ENCODE measurements around the gene CCDC92B.
A peak's percentile ranks its signal among the peaks of the same experiment; 100 is the strongest.

CCDC92B gene

DNA sequence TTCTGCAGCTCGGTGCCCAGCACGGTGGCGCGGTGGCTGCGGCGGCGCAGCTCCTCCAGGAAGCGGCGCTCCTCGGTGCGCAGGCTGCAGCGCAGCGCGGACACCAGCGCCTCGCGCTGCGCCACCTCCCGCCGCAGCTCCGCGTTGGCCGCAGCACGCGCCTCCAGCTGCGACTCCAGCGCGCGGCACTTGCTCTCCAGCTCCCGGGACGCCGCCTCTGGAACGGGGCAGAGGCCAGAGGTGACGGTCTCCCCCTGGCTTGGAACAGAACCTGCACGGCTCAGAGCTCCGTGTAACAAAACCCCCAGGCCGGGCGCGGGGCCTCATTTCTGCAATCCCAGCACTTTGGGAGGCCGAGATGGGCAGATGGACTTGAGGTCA lies 24.7 kb downstream of the CCDC92B start:
- H3K4me3 ChIP-seq (ENCODE audit: low read depth, low read length) = peak overlapping the region; percentile 64
- no peak overlapping the region for H4K91ac ChIP-seq (ENCODE audit: low read depth, low read length)
- H4K8ac ChIP-seq (ENCODE audit: low read depth, low read length) = no peak overlapping the region
- no peak overlapping the region for H2BK12ac ChIP-seq (ENCODE audit: low read length)
- H2AK5ac ChIP-seq (ENCODE audit: low read length) = no peak overlapping the region
- H3K9me3 ChIP-seq (ENCODE audit: insufficient read depth, low read depth, low read length) = peaks cover 2% of the 10 kb centered on the region
- no peak overlapping the region for H3K23ac ChIP-seq (ENCODE audit: low read length)
- no peak overlapping the region for H3K18ac ChIP-seq (ENCODE audit: low read length)
- H2AFZ ChIP-seq (ENCODE audit: insufficient read depth, low read length, poor library complexity) = no peak overlapping the region
- no peak overlapping the region for H4K12ac ChIP-seq (ENCODE audit: low read depth, low read length)
- no CpG with 5 or more reads among the region's 40 CpGs for WGBS (ENCODE audit: extremely low coverage, insufficient coverage, insufficient read length)
- no peak overlapping the region for H2BK120ac ChIP-seq (ENCODE audit: insufficient read depth, low read length, poor library complexity)
- peak overlapping the region; percentile 86 for H3K4me2 ChIP-seq (ENCODE audit: low read length)
- H3K4ac ChIP-seq (ENCODE audit: low read depth, low read length) = no peak overlapping the region
- no peak overlapping the region for H3K14ac ChIP-seq (ENCODE audit: low read length)
- no peak overlapping the region for H3K9ac ChIP-seq (ENCODE audit: low read length)
- H2BK5ac ChIP-seq (ENCODE audit: low read depth, low read length, poor library complexity) = no peak overlapping the region
- DNase-seq = peak; percentile 31 to 57
- H3K79me1 ChIP-seq (ENCODE audit: low read length) = peaks cover 4% of the 10 kb centered on the region
- no peak overlapping the region for H3K27ac ChIP-seq (ENCODE audit: low read depth, low read length)
- H3K36me3 ChIP-seq (ENCODE audit: control insufficient read depth in 1 of 2, insufficient read depth in 2 of 2, low read length in 2 of 2) = no peaks in the 10 kb centered on the region
- peaks cover 3% of the 10 kb centered on the region for H3K27me3 ChIP-seq (ENCODE audit: insufficient read depth, low read length)
- peaks cover 8 to 14% of the 10 kb centered on the region in 2 experiments for H3K4me1 ChIP-seq (ENCODE audit: control insufficient read depth in 1 of 2, insufficient read depth in 2 of 2, low read length in 2 of 2)
- H3K79me2 ChIP-seq (ENCODE audit: control insufficient read depth, insufficient read depth, low read length, poor library complexity) = no peaks in the 10 kb centered on the region

GRCh38 chr17:2723997-2724783 lies 25.3 kb downstream of the CCDC92B start:
- no CpG with 5 or more reads among the region's 98 CpGs for WGBS (ENCODE audit: extremely low coverage, insufficient coverage, insufficient read length)
- peak overlapping the region; percentile 22 for H3K14ac ChIP-seq (ENCODE audit: low read length)

DNA sequence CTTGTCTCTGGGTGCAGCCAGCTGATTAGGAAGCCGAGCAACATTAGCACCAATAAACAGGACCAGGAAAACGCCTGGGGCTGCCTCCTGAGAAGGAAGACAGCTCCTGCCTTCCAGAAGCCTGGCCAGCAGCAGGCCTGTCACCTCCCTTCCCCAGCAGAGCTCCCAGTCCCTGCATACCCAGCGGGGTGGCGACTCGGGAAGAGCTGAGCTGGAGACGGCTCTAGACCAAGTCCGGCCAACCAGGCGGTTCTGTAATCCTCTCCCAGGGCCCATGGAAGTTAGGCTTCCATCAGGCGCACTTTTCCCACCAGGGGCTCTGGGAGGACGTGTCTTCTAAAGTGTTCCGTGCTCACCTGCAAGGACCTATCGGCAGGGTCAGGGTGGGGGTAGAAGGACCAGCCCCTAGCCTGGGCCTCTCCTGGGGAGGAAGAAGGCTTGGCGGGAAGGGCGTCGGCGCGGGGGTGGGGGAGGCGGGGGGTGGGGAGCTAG lies 25.9 kb downstream of the CCDC92B start:
- Histone ChIP-seq H3K4me2 (ENCODE audit: low read length) (peak overlapping the region; percentile 86), H3K18ac (ENCODE audit: low read length) (no peak overlapping the region), H3K27me3 (ENCODE audit: insufficient read depth, low read length) (peaks cover 3% of the 10 kb centered on the region), H3K79me1 (ENCODE audit: low read length) (peaks cover 4% of the 10 kb centered on the region), H2BK5ac (ENCODE audit: low read depth, low read length, poor library complexity) (no peak overlapping the region), H3K79me2 (ENCODE audit: control insufficient read depth, insufficient read depth, low read length, poor library complexity) (no peaks in the 10 kb centered on the region), H2AK5ac (ENCODE audit: low read length) (no peak overlapping the region), H2BK12ac (ENCODE audit: low read length) (no peak overlapping the region), H3K36me3 (ENCODE audit: control insufficient read depth in 1 of 2, insufficient read depth in 2 of 2, low read length in 2 of 2) (no peaks in the 10 kb centered on the region), H3K4me3 (ENCODE audit: low read depth, low read length) (no peak overlapping the region), H3K4me1 (ENCODE audit: control insufficient read depth in 1 of 2, insufficient read depth in 2 of 2, low read length in 2 of 2) (peaks cover 8 to 14% of the 10 kb centered on the region in 2 experiments), H4K12ac (ENCODE audit: low read depth, low read length) (no peak overlapping the region), H4K8ac (ENCODE audit: low read depth, low read length) (no peak overlapping the region), H3K27ac (ENCODE audit: low read depth, low read length) (no peak overlapping the region), H3K14ac (ENCODE audit: low read length) (no peak overlapping the region), H3K4ac (ENCODE audit: low read depth, low read length) (no peak overlapping the region), H3K9ac (ENCODE audit: low read length) (no peak overlapping the region), H2BK120ac (ENCODE audit: insufficient read depth, low read length, poor library complexity) (no peak overlapping the region), H2AFZ (ENCODE audit: insufficient read depth, low read length, poor library complexity) (no peak overlapping the region), H3K23ac (ENCODE audit: low read length) (no peak overlapping the region), H4K91ac (ENCODE audit: low read depth, low read length) (no peak overlapping the region), H3K9me3 (ENCODE audit: insufficient read depth, low read depth, low read length) (peaks cover 2% of the 10 kb centered on the region)
- WGBS (ENCODE audit: extremely low coverage, insufficient coverage, insufficient read length) = no CpG with 5 or more reads among the region's 18 CpGs
- peak; percentile 34 to 35 for DNase-seq

More at GRCh38 chr17:2723997-2724783, 25.3 kb downstream of the CCDC92B start:
- DNase-seq = no peak
- Histone ChIP-seq H3K4me3 (ENCODE audit: low read depth, low read length) (peak overlapping the region; percentile 64), H3K18ac (ENCODE audit: low read length) (no peak overlapping the region), H3K9me3 (ENCODE audit: insufficient read depth, low read depth, low read length) (peaks cover 2% of the 10 kb centered on the region), H3K4me1 (ENCODE audit: control insufficient read depth in 1 of 2, insufficient read depth in 2 of 2, low read length in 2 of 2) (peaks cover 8 to 14% of the 10 kb centered on the region in 2 experiments), H2BK5ac (ENCODE audit: low read depth, low read length, poor library complexity) (no peak overlapping the region), H4K8ac (ENCODE audit: low read depth, low read length) (peak overlapping the region; percentile 81), H3K27ac (ENCODE audit: low read depth, low read length) (no peak overlapping the region), H3K79me1 (ENCODE audit: low read length) (peaks cover 4% of the 10 kb centered on the region), H2BK12ac (ENCODE audit: low read length) (no peak overlapping the region), H4K12ac (ENCODE audit: low read depth, low read length) (peak overlapping the region; percentile 66), H3K27me3 (ENCODE audit: insufficient read depth, low read length) (peaks cover 3% of the 10 kb centered on the region), H3K4me2 (ENCODE audit: low read length) (peak overlapping the region; percentile 86), H3K36me3 (ENCODE audit: control insufficient read depth in 1 of 2, insufficient read depth in 2 of 2, low read length in 2 of 2) (no peaks in the 10 kb centered on the region), H4K91ac (ENCODE audit: low read depth, low read length) (peak overlapping the region; percentile 52), H2AFZ (ENCODE audit: insufficient read depth, low read length, poor library complexity) (peak overlapping the region; percentile 63), H3K79me2 (ENCODE audit: control insufficient read depth, insufficient read depth, low read length, poor library complexity) (no peaks in the 10 kb centered on the region), H3K4ac (ENCODE audit: low read depth, low read length) (no peak overlapping the region), H3K23ac (ENCODE audit: low read length) (no peak overlapping the region), H2BK120ac (ENCODE audit: insufficient read depth, low read length, poor library complexity) (peak overlapping the region; percentile 15), H2AK5ac (ENCODE audit: low read length) (no peak overlapping the region), H3K9ac (ENCODE audit: low read length) (no peak overlapping the region)

- Histone ChIP-seq H4K8ac (ENCODE audit: low read depth, low read length) (no peak overlapping the region), H2AFZ (ENCODE audit: insufficient read depth, low read length, poor library complexity) (no peak overlapping the region), H3K4me1 (ENCODE audit: control insufficient read depth in 1 of 2, insufficient read depth in 2 of 2, low read length in 2 of 2) (peaks cover 8 to 14% of the 10 kb centered on the region in 2 experiments), H3K27ac (ENCODE audit: low read depth, low read length) (no peak overlapping the region), H3K4me2 (ENCODE audit: low read length) (no peak overlapping the region), H3K18ac (ENCODE audit: low read length) (no peak overlapping the region), H3K9ac (ENCODE audit: low read length) (no peak overlapping the region), H3K36me3 (ENCODE audit: control insufficient read depth in 1 of 2, insufficient read depth in 2 of 2, low read length in 2 of 2) (no peaks in the 10 kb centered on the region), H3K79me2 (ENCODE audit: control insufficient read depth, insufficient read depth, low read length, poor library complexity) (no peaks in the 10 kb centered on the region), H3K27me3 (ENCODE audit: insufficient read depth, low read length) (peaks cover 3% of the 10 kb centered on the region), H2BK12ac (ENCODE audit: low read length) (no peak overlapping the region), H3K4ac (ENCODE audit: low read depth, low read length) (no peak overlapping the region), H3K79me1 (ENCODE audit: low read length) (peaks cover 4% of the 10 kb centered on the region), H2AK5ac (ENCODE audit: low read length) (no peak overlapping the region), H3K9me3 (ENCODE audit: insufficient read depth, low read depth, low read length) (peaks cover 2% of the 10 kb centered on the region), H2BK5ac (ENCODE audit: low read depth, low read length, poor library complexity) (no peak overlapping the region), H4K91ac (ENCODE audit: low read depth, low read length) (no peak overlapping the region), H3K4me3 (ENCODE audit: low read depth, low read length) (no peak overlapping the region), H3K14ac (ENCODE audit: low read length) (no peak overlapping the region), H4K12ac (ENCODE audit: low read depth, low read length) (no peak overlapping the region), H3K23ac (ENCODE audit: low read length) (no peak overlapping the region), H2BK120ac (ENCODE audit: insufficient read depth, low read length, poor library complexity) (no peak overlapping the region)
- no CpG with 5 or more reads among the region's 10 CpGs for whole genome bisulfite sequencing (ENCODE audit: extremely low coverage, insufficient coverage, insufficient read length)
- no peak for DNase-seq
Measured at GRCh38 chr17:2722611-2723010, 26.8 kb downstream of the CCDC92B start.
